Inferior parietal cortex (tissue), 1 donor: ENCODE data around the gene ROBO1.

Source experiments
- DNase-seq: peaks from one replicate; pipeline ENCODE4 v3.0.0-alpha.2; 2016; ENCODE audit errors: extremely low spot score

ROBO1 gene

DNA sequence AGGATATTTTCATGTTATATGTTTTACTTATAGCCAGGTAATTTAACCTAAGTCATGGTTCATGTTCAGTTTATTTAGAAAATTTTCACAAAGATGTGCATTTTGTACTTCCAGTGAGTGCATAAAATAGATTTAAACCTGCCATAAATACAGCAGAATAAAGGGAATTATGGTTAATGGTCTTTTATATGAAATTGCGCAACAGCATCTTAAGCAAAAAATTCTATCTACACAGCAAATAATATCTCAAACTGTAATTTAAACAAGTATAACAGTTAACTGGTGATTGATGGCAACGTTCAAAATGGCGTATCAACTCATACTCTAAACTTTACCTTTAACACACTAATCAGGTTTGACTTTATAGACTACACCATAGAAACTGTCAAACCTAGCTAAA lies 97.6 kb downstream of the ROBO1 start:
- DNase-seq: no peak

GRCh38 chr3:79664455-79664854 lies 103.3 kb downstream of the ROBO1 start:
- no peak for DNase-seq

DNA sequence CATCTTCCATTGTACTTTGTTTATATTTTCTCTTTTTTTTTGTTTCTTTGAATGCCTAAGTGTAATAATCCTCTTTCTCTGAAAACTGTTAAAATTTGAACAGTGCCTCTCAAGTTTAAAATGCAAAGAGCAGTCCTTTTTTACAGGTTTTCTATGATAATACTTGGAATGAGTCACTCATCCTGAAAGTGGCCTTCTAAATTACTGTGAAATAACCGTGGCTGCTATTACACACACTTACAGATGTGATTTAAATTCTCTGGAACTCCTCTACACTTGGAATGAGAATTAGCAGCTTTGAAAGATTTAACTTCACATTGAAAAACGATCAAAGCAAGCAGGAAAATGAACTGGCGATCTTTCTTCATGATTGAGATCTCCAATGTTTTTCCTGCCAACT lies 105.9 kb downstream of the ROBO1 start:
- DNase-seq: no peak

DNA sequence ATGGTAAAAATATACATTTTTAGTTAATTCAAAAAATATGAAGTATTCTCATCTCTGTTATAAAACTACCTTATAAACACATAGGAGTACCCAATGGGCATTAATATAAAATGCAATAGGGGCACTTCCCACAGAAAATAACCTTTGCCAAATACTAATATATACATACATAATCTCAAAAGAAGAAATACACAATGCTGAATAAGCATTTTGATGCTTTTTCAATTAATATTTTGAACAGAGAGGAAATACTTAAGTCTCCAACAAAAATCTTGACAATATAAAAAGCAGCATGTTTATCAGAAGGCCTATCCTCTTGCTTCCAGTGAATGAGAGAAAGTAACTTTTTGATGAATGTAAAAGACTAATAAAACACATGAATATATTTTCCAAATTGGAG lies 110.7 kb downstream of the ROBO1 start:
- no peak for DNase-seq

DNA sequence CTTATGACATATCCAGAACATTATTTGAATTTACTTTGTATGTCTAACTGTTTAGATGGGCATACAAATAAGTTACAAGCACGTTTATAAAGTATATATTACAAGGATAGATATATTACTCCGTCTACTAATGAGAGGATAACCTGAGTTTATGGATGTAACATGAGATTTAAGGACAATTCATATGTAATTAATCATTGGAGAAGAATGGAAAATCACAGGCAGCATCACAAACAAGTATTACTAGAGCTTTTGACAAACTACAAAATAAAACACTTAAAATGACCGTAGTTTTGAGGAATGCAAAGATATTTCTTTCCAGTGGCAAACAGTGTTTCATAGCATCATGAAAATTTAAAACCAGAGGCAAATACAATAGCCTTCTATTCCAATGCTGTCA lies 113.8 kb downstream of the ROBO1 start:
- DNase-seq: no peak

DNA sequence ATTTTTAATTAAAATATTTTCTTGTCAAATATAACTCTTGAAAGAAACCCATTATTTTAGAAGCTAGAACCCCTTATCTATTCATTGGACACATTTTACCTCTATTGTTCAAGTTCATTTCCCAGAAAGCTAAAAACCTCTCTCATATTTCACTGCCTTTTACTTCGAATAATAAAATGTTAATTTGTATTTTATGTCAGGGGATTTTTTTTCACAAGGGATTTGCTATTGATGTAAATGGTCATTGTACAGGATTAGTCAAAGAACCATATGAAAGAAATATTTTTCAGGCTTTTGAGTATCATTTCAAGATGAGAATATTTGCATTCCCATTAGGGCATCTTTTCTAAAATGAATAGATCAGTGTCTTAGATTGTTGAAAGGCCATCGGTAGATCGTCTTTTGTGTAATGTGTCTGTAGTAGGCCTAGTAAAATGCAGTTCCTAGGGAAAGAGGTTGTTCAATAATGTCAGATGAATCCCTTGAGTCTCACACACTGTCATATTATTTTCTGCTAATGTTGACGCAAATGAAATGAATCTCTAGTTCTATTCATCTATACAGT lies 114.5 kb downstream of the ROBO1 start:
- DNase-seq: no peak

GRCh38 chr3:79651536-79652065 lies 116.2 kb downstream of the ROBO1 start:
- DNase-seq: no peak

DNA sequence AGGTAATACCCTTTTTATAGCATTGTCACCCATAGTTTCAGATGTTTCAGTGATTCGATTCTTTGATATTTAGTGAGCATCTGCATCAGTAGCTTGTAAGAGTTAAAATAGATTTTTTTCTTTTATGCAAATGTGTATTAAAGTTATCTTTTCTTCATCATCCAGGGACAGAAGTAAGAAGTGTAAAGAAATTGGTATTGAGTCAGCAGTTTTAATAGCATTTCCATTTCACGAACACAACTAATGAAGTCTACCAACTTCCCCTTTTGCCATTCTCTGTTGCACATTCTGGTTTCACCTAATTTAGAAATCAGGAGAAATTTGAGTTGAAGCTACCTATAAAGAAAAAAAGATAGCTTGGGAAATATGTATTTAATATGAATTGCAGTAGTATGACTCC lies 127.9 kb downstream of the ROBO1 start:
- no peak for DNase-seq

DNA sequence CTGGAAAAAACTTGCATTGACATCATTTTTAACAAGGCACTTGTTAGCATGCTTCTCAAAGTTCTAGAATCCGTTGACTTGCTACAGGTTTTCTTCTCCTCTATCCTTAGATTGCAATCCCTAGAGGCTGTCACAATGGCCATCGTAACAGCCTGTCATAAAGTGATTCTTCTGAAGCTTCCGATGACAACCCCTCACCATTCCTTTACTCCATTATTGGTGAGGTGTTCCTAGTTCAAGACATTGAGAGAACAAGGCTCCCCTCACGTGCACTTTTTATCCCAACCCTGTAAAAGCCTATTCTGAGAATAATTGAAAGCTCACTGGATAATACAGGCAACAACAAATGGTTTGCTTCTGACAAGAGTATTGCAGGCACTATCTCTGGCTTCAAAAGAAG lies 131.4 kb downstream of the ROBO1 start:
- DNase-seq: no peak

- no peak for DNase-seq
These were observed 135.0 kb downstream of the ROBO1 start for GRCh38 chr3:79632842-79633241.

DNA sequence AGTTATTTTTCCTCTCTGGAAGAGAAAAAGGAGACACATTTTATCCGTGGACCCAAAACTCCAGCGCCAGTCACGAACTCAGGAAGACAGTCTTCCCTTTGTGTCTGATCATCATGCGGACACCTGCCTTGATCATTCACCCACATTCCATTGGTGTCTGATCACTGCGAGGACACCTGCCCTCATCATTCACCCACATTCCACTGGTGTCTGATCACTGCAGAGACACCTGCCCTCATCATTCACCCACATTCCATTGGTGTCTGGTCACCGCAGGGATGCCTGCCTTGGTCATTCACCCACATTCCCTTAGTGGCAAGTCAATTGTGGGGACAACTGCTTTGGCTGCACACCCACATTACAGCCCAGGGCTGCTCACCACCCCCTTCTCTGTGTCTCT lies 148.9 kb downstream of the ROBO1 start:
- no peak for DNase-seq

DNA sequence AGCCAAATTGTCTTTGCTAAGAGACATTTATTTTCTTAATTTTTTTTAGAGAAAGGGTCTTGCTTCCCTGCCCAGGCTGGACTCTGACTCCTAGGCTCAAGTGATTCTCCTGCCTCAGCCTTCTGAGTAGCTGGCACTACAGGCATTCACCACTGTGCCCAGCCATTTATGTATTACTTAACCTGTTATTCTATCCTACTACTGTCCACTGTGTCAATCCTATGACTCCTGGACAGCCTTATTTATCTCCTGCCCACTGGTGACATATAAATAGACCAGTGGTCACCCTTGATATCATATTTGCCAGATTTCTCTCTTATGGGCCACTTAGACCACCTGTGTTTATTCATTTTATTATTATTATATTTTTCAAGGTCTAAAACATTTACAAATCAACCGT lies 161.4 kb downstream of the ROBO1 start:
- no peak for DNase-seq

GRCh38 chr3:79604681-79605080 lies 163.1 kb downstream of the ROBO1 start:
- no peak for DNase-seq

DNA sequence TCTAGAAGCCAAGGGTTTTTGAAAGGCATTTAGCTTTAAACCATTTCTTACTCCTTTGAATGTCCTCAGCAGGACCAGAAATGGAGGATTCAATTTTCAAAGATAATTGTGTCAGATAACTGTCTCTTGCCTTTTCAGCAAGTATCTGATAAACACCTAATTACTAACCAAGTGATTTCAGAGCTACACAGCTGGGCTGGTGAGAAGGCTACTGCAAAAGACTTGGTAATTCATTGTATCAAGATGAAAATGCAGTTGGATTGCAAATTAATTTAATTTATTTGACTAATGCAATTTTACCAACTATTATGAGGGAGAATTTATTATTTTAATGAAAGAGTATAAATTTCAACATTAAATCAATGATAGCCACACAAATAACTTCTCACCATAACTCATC lies 165.4 kb downstream of the ROBO1 start:
- DNase-seq: no peak

DNA sequence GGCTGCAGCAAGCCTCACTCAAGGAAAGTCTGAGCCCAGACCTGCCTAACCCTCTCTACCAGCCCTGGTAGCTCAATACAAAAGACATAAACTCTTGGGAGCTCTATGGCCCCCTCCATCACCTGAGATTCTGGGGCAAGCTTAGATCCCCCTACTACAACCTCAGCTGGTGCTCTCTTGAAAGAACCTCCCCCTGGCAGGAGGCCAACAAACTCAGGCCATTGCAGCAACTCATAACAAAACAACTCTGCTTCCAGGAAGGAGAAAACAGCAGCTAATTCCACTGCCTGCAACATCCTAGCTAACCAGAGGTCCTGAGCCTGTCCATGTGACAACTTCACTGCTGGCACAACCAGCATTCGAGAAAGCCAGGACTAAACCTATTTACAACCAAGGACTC lies 169.2 kb downstream of the ROBO1 start:
- no peak for DNase-seq

GRCh38 chr3:79597709-79598108 lies 170.1 kb downstream of the ROBO1 start:
- DNase-seq: no peak

DNA sequence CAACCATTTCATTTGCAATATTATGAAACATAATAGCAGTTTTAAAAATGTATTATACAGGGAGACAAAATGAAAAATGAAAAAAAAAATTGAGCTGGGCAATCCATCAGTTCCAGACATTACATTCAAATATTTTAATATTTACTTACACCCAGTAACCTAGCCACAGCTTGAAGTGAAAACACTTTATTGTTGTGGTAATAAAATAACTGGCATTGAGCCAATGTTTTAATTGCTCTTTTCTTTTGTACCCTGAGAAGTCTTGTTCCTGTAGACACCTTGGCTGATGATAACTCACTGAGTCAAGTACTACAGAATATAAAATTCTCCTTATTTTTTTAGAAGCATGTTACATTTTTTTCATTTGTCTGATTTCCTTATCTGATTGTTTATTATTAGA lies 180.6 kb downstream of the ROBO1 start:
- DNase-seq: no peak

DNA sequence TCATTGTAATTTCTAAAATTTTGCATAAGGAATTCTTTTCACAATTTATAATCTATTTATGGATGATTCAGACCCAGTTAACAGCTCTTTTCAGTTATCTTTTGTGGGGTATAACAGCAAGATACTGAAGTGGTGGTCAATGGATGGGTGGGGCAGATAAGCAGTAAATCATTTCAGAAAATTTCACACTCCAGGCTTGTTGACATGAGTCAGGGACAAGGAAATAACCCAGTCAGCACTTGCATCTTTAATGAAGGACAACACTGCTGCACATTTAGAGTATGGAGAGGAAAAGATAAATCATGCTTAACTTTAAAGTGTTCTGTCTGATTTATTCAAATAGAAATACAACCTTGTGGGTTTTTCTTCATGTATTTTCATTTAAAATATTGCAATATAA lies 181.6 kb downstream of the ROBO1 start:
- no peak for DNase-seq

- DNase-seq: no peak
These were observed 194.9 kb downstream of the ROBO1 start for GRCh38 chr3:79572930-79573329.

GRCh38 chr3:79568938-79569337 lies 198.9 kb downstream of the ROBO1 start:
- DNase-seq: no peak

DNA sequence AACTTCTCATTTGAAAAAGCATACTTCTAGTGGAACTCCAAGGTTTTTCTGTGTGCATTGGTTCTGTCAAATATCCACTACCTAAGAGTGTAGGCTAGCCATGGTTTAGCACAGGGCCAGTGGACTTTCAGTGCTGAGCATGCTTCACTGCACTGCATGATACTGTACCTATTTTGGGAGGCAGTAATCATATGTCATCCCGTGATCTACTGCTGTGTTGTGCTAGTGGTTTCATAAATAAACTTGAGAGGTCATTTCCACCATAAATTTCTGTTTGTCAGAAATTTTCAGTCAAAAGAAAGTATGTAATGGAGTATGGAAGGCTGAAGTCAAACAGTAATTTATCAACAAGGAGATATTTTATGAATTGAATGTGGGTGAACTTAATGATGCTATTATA lies 203.6 kb downstream of the ROBO1 start:
- no peak for DNase-seq

DNA sequence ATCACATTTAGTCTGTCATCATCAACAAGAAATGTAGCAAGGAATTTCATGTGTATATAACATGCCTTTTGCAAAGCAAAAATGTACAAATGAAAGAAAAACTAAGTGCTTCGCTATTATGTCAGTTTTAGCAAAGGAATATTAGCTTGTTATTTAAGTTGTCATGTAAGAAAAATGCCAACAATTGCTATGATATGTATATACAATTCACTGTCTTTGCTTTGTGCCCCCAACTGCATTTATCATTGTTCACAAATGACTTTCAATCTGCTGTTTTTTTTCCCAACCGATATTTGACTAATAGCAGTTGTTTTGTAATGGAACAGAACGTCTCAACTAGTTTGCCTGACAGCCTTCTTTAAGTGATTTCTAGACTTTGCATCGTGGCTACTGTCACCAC lies 207.1 kb downstream of the ROBO1 start:
- DNase-seq: no peak

DNA sequence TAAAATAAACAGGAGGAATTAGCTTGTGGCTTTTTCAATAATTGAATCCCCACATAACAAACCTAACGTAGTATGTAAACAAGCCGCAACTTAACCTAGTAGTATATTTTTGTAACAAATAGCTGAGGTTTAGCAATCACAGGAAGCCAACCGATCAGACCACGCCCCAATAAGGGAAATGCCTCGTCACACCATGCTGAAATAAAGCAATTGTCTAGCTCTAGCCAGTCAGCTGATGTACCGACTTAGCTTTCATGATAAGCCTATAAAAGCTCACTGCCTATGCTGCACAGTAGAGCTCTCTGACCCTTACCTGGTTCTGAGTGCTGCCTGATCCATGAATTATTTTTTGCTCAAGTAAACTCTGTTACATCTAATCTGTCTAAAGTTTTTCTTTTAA lies 208.9 kb downstream of the ROBO1 start:
- no peak for DNase-seq

GRCh38 chr3:79555655-79556054 lies 212.1 kb downstream of the ROBO1 start:
- DNase-seq: no peak
